Stimulated activated CD8-positive, alpha-beta memory T cell treated with anti-CD3 and anti-CD28 coated beads, Interleukin-2, amount 100 ng/mL, for 1 hour (primary cell): ENCODE results near the gene CDH4.

Source experiments
- DNase-seq, 2 donors: peaks; one replicate each; pipeline ENCODE4 v3.0.0-alpha.2; 2020; ENCODE audit warnings: low read depth in 2 of 2

CDH4 gene

GRCh38 chr20:61754976-61755778 lies 503.1 kb downstream of the CDH4 start:
- DNase-seq, result no peak

- DNase-seq, result no peak
These were observed 504.1 kb downstream of the CDH4 start for GRCh38 chr20:61755971-61756845.

- DNase-seq, result no peak
These were observed 505.1 kb downstream of the CDH4 start for GRCh38 chr20:61756966-61757677.

- DNase-seq, result no peak
These were observed 505.9 kb downstream of the CDH4 start for GRCh38 chr20:61757678-61758563.

- DNase-seq, result no peak
These were observed 506.6 kb downstream of the CDH4 start for GRCh38 chr20:61758564-61759200.

- no peak for DNase-seq
These were observed 507.4 kb downstream of the CDH4 start for GRCh38 chr20:61759286-61760065.

GRCh38 chr20:61760321-61760720 lies 508.3 kb downstream of the CDH4 start:
- DNase-seq, result no peak

- no peak for DNase-seq
These were observed 508.7 kb downstream of the CDH4 start for GRCh38 chr20:61760731-61761130.

- DNase-seq, result no peak
These were observed 509.5 kb downstream of the CDH4 start for GRCh38 chr20:61761453-61762166.

- DNase-seq, result no peak
These were observed 510.2 kb downstream of the CDH4 start for GRCh38 chr20:61762167-61762710.

- DNase-seq, result no peak
These were observed 511.1 kb downstream of the CDH4 start for GRCh38 chr20:61762886-61763739.

GRCh38 chr20:61763740-61764400 lies 511.8 kb downstream of the CDH4 start:
- DNase-seq, result no peak

GRCh38 chr20:61764471-61765025 lies 512.5 kb downstream of the CDH4 start:
- DNase-seq, result no peak

- no peak for DNase-seq
These were observed 513.2 kb downstream of the CDH4 start for GRCh38 chr20:61765081-61765870.

- no peak for DNase-seq
These were observed 514.0 kb downstream of the CDH4 start for GRCh38 chr20:61765871-61766654.
